GM19452 (cell line): Measurements from ENCODE around the gene SEMA6C.
"Not testable (repeated sequence)": the region's sequence is repeated elsewhere in the genome, so short reads cannot be mapped to it uniquely, and the experiment has no call there.

Source experiments
- ATAC-seq: cut with Tn5 transposase; IDR thresholded peaks from one replicate; pipeline ENCODE4 v1.9.1; 2021; ENCODE audit not compliant: unreplicated experiment

Gene SEMA6C

GRCh38 chr1:151132335-151133017 is 14.0 kb downstream of the SEMA6C start:
- ATAC-seq, result no peak

DNA sequence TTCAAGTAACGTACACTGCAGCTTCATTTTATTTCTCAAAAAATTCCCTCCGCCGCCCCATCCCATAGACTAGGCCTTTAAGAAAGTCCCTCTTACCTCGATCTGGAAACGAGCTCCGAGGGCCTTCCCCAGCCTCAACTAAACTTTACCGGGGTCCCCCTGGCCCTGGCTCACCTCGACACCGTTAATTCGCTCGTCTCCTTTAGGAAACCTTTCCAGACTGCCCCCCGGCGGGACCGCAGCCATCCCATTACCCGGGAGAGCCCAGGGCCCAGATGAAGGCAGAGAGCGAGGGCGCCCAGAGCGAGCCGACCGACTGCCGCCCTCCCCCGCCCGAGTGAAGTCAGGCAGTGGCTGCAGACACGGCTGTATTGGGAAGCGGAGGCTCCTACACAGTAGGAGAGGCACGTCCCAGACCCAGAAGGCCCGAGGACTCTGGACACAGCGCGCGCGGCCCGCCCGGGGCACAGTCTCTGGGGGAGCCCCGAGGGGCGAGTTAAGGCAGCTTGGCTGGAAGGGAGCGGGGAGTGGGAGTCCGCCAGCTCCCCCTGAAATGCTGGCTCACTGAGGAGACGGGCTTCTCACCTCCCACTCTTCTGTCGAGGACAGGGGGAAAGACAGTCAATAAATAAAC is 14.6 kb downstream of the SEMA6C start:
- no peak for ATAC-seq

- peak; percentile 67 for ATAC-seq
These were observed 15.3 kb downstream of the SEMA6C start for GRCh38 chr1:151130987-151131586.

DNA sequence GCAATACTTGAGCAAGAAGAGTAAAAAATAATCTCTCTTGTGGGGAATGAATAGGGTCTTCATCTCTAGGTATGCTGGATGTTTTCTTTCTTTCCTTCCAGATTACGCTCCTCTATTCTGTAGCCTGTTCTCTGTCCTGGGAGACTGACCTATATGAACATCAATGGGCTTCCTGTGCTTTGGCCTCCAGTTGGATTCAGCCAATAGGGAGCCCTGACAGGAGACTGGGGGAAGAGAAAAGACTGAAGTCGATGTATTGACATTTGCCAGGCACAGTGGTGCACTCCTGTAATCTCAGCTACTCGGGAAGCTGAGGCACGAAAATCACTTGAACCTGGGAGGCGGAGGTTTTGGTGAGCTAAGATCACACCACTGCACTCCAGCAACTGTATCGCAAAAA is 17.6 kb downstream of the SEMA6C start:
- no peak for ATAC-seq

- no peak for ATAC-seq
These were observed 21.5 kb downstream of the SEMA6C start for GRCh38 chr1:151124763-151125403.

- no peak for ATAC-seq
These were observed 32.6 kb downstream of the SEMA6C start for GRCh38 chr1:151113877-151114276.

GRCh38 chr1:151108331-151108730 is 38.1 kb downstream of the SEMA6C start:
- no peak for ATAC-seq

DNA sequence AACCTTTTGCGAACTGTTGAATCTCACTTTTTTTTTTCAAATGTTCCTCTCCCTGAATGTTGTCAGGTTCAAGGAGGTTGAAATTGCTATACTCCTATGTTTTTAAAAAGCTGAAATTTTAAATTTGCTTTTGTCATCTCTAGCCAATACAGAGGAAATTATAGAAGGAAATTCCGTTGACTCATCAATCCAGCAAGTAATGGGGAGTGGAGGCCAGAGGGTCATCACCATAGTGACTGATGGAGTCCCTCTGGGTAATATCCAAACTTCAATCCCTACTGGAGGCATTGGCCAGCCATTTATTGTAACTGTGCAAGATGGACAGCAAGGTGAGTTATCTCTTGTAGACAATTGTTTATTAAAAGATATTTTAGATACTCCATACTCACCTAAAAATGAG is 39.5 kb downstream of the SEMA6C start:
- no peak for ATAC-seq

- ATAC-seq, result no peak
These were observed 41.8 kb downstream of the SEMA6C start for GRCh38 chr1:151104630-151105029.

DNA sequence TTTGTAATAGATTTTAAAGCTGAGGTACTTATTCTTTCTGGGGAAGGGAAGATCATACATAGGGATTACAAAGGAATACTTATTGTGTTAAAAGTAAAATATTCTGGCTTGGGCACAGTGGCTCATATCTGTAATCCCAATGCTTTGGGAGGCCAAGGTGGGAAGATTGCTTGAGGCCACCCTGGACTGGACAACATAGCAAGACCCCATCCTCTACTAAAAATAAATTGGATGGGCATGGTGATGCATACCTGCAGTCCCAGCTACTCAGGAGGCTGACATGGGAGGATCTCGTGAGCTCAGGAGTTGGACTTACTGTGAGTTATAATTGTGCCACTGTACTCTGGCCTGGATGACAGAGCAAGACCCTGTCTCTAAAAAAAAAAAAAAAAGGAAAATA is 48.3 kb downstream of the SEMA6C start:
- ATAC-seq, result no peak

DNA sequence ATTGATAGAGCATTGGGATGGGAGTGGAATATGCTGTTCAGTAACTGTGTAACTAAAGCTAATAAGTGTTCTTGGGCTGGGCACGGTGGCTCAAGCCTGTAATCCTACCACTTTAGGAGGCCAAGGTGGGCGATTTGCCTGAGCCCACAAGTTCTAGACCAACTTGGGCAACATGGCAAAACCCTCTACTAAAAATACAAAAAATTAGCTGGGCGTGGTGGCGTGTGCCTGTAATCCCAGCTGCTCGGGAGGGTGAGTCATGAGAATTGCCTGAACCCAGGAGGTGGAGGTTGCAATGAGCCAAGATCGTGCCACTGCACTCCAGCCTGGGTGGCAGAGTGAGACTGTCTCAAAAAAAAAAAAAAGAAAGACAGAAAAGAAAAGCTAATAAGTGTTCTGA is 49.0 kb downstream of the SEMA6C start:
- not testable (repeated sequence) for ATAC-seq

DNA sequence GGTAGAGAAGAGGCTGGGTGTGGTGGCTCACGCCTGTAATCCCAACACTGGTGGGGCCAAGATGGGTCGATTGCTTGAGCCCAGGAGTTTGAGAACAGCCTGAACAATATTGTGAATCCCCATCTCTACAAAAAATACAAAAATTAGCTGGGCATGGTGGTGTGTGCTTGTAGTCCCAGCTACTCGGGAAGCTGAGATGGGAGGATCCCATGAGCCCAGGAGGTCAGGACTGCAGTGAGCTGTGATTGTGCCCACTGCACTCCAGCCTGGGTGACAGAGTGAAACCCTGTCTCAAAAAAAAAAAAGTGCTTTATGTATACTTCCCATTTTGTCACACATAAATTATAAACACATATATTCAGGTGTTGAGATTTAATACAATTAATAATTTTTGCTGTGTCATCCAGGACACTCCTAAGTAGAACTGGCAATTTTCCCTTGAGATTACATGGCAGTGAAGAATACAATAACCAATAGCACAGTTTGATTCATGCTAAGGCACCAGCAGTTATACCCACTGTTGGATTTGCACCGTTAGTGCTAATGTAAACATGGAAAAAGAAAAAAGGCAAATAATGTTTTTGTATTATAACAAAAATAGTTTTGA is 60.4 kb downstream of the SEMA6C start:
- ATAC-seq, result no peak
